LNCaP clone FGC (cell line): ENCODE data around the gene USP15.
"Not testable (repeated sequence)": the region's sequence is repeated elsewhere in the genome, so short reads cannot be mapped to it uniquely, and the experiment has no call there.

Experiments
- DNase-seq: peaks from one replicate; pipeline ENCODE4 v3.0.0-alpha.2; 2011; ENCODE audit warnings: low read depth
- H3K4me3 ChIP-seq: 2 replicates; pipeline ENCODE4 v1.5.1; 2011; ENCODE audit warnings: mild to moderate bottlenecking, low read depth, low read length, control low read depth
- CTCF ChIP-seq: IDR thresholded peaks from 2 replicates; pipeline ENCODE4 v1.5.1; 2012; ENCODE audit warnings: mild to moderate bottlenecking; ENCODE audit not compliant: control insufficient read depth, insufficient read depth; ENCODE audit errors: extremely low read depth

Gene USP15

GRCh38 chr12:62346817-62347216, 86.6 kb downstream of the USP15 start:
- TF ChIP-seq CTCF: no peak
- no peak for DNase-seq

GRCh38 chr12:62347922-62348650, 87.9 kb downstream of the USP15 start:
- no peak for DNase-seq
- H3K4me3 ChIP-seq: no peak overlapping the region
- TF ChIP-seq CTCF: no peak

More at GRCh38 chr12:62346817-62347216, 86.6 kb downstream of the USP15 start:
- no peak overlapping the region for H3K4me3 ChIP-seq

- no peak overlapping the region for H3K4me3 ChIP-seq
- TF ChIP-seq CTCF: no peak
- DNase-seq: no peak
Observed at GRCh38 chr12:62350554-62350953, 90.3 kb downstream of the USP15 start.

- no peak overlapping the region for H3K4me3 ChIP-seq
- no peak for DNase-seq
- no peak for TF ChIP-seq CTCF
Observed at GRCh38 chr12:62351326-62351725, 91.1 kb downstream of the USP15 start.

- TF ChIP-seq CTCF: no peak
- H3K4me3 ChIP-seq: no peak overlapping the region
- no peak for DNase-seq
Observed at GRCh38 chr12:62361048-62361447, 100.8 kb downstream of the USP15 start.

GRCh38 chr12:62363506-62363905, 103.3 kb downstream of the USP15 start:
- TF ChIP-seq CTCF: no peak

GRCh38 chr12:62364697-62365096, 104.5 kb downstream of the USP15 start:
- not testable (repeated sequence) for DNase-seq, H3K4me3 ChIP-seq

More at GRCh38 chr12:62363506-62363905, 103.3 kb downstream of the USP15 start:
- H3K4me3 ChIP-seq: no peak overlapping the region
- no peak for DNase-seq

GRCh38 chr12:62365846-62366245, 105.6 kb downstream of the USP15 start:
- not testable (repeated sequence) for DNase-seq, H3K4me3 ChIP-seq

GRCh38 chr12:62368430-62369223, 108.4 kb downstream of the USP15 start:
- DNase-seq, H3K4me3 ChIP-seq: not testable (repeated sequence)
